Neural crest cell (in vitro differentiated cells): ENCODE measurements around the gene CDKL5. TPM values are rescaled to one million over a fixed set of nuclear protein-coding genes. Genes with fewer than 3 reads are reported as not detected.

Experiments used
- DNase-seq: peaks from one replicate; pipeline ENCODE4 v3.0.0; 2021; ENCODE audit warnings: low read depth, mixed read lengths, low spot score
- H3K27ac Mint-ChIP-seq: one replicate; pipeline ENCODE4 v1.8.0; 2021; ENCODE audit warnings: mild to moderate bottlenecking, mixed read lengths; ENCODE audit not compliant: unreplicated experiment
- H3K27me3 Mint-ChIP-seq: 2 replicates; pipeline ENCODE4 v1.8.0; 2021; ENCODE audit warnings: low read depth, mild to moderate bottlenecking, mixed read lengths
- H3K36me3 Mint-ChIP-seq: 2 replicates; pipeline ENCODE4 v1.8.0; 2021; ENCODE audit warnings: low read depth, mild to moderate bottlenecking, mixed read lengths
- H3K4me1 Mint-ChIP-seq: 2 replicates; pipeline ENCODE4 v1.8.0; 2021; ENCODE audit warnings: mixed read lengths
- H3K4me3 Mint-ChIP-seq: one replicate; pipeline ENCODE4 v1.8.0; 2021; ENCODE audit warnings: mild to moderate bottlenecking, mixed read lengths
- H3K9me3 Mint-ChIP-seq: 2 replicates; pipeline ENCODE4 v1.8.0; 2021; ENCODE audit warnings: mixed read lengths
- CTCF ChIP-seq: fragments of 200-600 bp; sonication (generic); conservative IDR thresholded peaks from 2 replicates; pipeline ENCODE4 v1.5.0; 2021; ENCODE audit warnings: antibody characterized with exemption, mild to moderate bottlenecking
- total RNA-seq: library from RNA; stranded (reverse); gene quantifications from 2 replicates; pipeline ENCODE4 v1.2.1, GENCODE V29; 2021

CDKL5 gene
- total RNA-seq, 1 donor from 2014 or later = 3.7 TPM

DNA sequence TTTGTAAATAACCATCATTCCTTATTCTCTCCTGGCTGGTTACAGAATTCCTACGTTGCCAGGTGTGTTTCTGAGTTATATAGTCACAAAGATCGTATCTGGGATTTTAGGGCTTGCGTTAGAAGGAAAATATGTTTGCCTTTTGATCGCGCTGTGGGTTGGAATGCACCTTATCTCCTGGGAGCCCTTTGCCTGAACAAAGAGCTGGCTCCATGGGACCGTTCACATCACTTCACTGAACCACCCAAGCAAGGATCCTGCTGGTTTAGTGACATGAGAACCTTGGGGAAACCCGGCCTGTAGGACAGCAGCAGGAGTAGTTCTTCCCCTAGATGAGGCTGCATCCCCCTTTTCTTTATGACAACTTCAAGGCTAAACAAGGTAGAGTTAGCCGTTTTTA, 194.9 kb downstream of the CDKL5 start:
- Mint-ChIP-seq H3K27me3 (no peaks in the 10 kb centered on the region), H3K4me1 (peaks cover 12% of the 10 kb centered on the region), H3K36me3 (peaks cover 3% of the 10 kb centered on the region), H3K9me3 (no peaks in the 10 kb centered on the region), H3K27ac (no peak overlapping the region), H3K4me3 (no peak overlapping the region)
- DNase-seq = no peak
- no peak for TF ChIP-seq CTCF

GRCh38 chrX:18624599-18624998, 199.2 kb downstream of the CDKL5 start:
- H3K27ac Mint-ChIP-seq = no peak overlapping the region

GRCh38 chrX:18630934-18631333, 205.5 kb downstream of the CDKL5 start:
- no peak overlapping the region for H3K4me3 Mint-ChIP-seq
- peaks cover 7% of the 10 kb centered on the region for H3K36me3 Mint-ChIP-seq
- no peak for DNase-seq
- H3K27me3 Mint-ChIP-seq = no peaks in the 10 kb centered on the region
- no peak overlapping the region for H3K27ac Mint-ChIP-seq
- H3K9me3 Mint-ChIP-seq = peaks cover 3% of the 10 kb centered on the region
- TF ChIP-seq CTCF = no peak
- H3K4me1 Mint-ChIP-seq = no peaks in the 10 kb centered on the region

More at GRCh38 chrX:18624599-18624998, 199.2 kb downstream of the CDKL5 start:
- no peaks in the 10 kb centered on the region for H3K9me3 Mint-ChIP-seq
- no peak overlapping the region for H3K4me3 Mint-ChIP-seq
- no peaks in the 10 kb centered on the region for H3K27me3 Mint-ChIP-seq
- TF ChIP-seq CTCF = no peak
- H3K36me3 Mint-ChIP-seq = peaks cover 4% of the 10 kb centered on the region
- no peaks in the 10 kb centered on the region for H3K4me1 Mint-ChIP-seq
- no peak for DNase-seq

- Mint-ChIP-seq H3K9me3 (peaks cover 3% of the 10 kb centered on the region), H3K27me3 (no peaks in the 10 kb centered on the region)
Observed at GRCh38 chrX:18638398-18638797, 213.0 kb downstream of the CDKL5 start.

DNA sequence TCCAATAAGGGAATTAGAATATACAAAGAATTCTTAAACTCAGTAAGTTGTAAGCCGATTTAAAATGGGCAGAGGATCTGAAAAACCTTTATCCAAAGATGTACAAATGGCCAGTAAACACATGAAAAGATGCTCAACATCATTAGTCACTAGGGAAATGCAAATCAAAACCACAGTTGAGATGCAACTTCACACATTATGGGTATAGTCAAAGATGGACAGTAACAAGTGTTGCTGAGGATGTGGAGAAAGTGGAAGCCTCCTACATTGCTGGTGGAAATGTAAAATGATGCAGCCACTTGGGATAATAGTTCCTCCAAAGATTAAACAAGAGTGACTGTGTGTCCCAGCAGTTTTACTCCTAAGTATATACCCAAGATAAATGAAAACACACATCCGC, 213.9 kb downstream of the CDKL5 start:
- no peak overlapping the region for H3K27ac Mint-ChIP-seq
- H3K4me3 Mint-ChIP-seq = no peak overlapping the region
- peaks cover 3% of the 10 kb centered on the region for H3K9me3 Mint-ChIP-seq
- no peaks in the 10 kb centered on the region for H3K4me1 Mint-ChIP-seq
- no peaks in the 10 kb centered on the region for H3K27me3 Mint-ChIP-seq
- DNase-seq = no peak
- peaks cover 3% of the 10 kb centered on the region for H3K36me3 Mint-ChIP-seq
- no peak for TF ChIP-seq CTCF

More at GRCh38 chrX:18638398-18638797, 213.0 kb downstream of the CDKL5 start:
- no peak for TF ChIP-seq CTCF
- no peak for DNase-seq
- Mint-ChIP-seq H3K36me3 (peaks cover 3% of the 10 kb centered on the region), H3K4me3 (no peak overlapping the region), H3K4me1 (no peaks in the 10 kb centered on the region), H3K27ac (no peak overlapping the region)

- Mint-ChIP-seq H3K9me3 (no peaks in the 10 kb centered on the region), H3K4me1 (no peaks in the 10 kb centered on the region), H3K27ac (no peak overlapping the region), H3K4me3 (no peak overlapping the region), H3K36me3 (peaks cover 1% of the 10 kb centered on the region), H3K27me3 (no peaks in the 10 kb centered on the region)
- no peak for TF ChIP-seq CTCF
- DNase-seq = no peak
Observed at GRCh38 chrX:18640686-18641085, 215.3 kb downstream of the CDKL5 start.
